Measurements from ENCODE around the gene ASXL2. TPM values are rescaled to one million over a fixed set of nuclear protein-coding genes. Genes with fewer than 3 reads are reported as not detected.

Gene ASXL2
- total RNA-seq, 1 donor from 2014 or later, result 41.2 TPM

DNA sequence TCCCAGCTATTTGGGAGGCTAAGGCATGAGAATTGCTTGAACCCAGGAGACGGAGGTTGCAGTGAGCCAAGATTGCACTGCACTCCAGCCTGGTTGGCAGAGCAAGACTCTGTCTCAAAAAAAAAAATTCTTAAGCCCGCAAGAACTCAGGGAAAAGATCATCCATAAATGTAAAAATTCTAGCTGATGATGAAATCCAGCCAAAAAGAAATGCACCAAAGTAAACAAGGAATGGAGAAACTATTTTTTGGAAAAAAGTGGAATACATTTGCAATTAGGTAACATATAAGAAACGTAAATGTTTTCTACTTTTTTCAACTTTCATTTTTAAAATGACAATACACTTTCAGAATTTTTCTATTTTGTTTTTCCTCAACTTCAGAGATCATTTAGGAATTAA, 61.3 kb downstream of the ASXL2 start:
- DNase-seq (ENCODE audit: low spot score) (no peak), ATAC-seq (no peak)
- intact Hi-C loops (cut with DNase I), result no loop called here

DNA sequence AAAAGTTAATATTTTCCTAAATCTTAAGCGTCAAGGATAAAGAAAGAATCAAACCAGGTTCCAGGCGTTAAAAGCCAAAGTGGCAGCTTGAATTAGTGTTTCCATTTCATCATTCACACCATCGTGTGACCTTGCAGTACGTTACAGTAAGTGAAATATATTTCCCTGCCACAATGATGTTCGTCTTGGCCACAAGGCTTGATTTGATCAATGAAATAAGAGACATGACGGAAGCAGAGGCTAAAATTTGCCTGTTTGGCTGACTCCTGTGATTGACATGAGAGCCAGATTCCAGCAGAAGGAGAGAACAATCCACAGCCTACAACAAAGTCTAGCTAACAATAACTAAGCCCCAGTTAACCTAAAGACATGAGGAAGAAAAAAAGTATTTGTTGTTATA, 62.0 kb downstream of the ASXL2 start:
- DNase-seq (ENCODE audit: low spot score) (no peak), ATAC-seq (no peak)
- intact Hi-C loops (cut with DNase I), result no loop called here

DNA sequence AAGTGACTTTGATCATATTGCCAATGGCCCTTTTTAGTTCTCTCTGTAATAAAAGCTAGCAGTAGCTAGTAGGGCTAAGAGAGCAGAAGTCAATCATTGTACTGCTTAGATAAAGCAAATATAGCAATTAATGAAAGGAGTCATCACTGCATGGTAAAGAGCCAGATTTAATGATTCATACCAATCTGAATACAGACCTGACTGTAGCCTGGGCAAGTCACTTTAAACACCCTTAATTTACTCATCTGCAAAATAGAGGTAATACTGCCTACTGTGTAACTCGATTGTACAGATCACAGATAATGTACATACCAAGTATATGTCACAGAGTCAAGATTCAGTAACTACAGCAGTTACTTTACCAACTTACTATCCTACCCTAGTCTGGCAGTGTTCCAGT, 63.6 kb downstream of the ASXL2 start:
- ATAC-seq, result no peak
- intact Hi-C loops (cut with DNase I), result no loop called here

DNA sequence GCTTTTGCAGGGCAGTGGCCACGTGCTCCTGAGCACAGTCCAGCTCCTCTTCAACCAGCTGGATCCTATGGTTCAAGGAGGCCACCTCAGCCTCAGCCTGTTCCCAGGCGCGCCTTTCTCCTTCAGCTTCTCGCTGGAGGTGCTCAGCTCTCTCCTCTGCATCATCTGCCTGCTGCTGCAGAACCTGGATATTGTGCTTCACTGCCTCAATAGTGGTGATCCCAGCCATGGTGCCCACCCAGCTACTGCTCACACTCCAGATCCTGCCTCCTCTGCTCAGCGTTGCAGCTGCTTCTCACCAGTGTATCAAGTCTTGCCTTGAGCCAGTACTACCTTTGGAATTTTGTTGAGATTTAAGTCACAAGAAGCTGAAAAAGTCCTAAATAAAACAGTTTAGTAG, 67.9 kb downstream of the ASXL2 start:
- DNase-seq (ENCODE audit: low spot score) (no peak), ATAC-seq (no peak)
- intact Hi-C loops (cut with DNase I), result no loop called here

More for the DNA sequence above, 63.6 kb downstream of the ASXL2 start:
- no peak for DNase-seq (ENCODE audit: low spot score)

DNA sequence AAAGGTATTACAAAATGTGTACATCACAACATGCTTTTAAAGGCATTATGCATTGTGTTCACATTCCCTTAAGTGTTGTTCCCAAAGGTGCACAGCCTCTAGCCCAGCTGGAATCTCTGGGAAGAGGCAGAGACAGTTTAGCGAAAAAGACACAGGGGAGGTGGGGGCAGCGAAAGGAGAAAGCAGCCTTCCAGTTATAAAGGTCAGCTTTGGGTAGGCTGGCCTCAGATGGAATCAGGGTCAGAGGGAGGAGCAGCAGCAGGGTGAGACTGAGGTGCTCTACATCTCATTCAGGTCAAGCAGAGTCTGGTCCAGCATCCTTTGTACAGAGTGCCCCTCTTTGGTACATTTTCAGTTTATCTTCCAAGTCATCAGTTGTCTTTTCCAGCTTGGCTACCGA, 68.6 kb downstream of the ASXL2 start:
- DNase-seq (ENCODE audit: low spot score), result no peak
- intact Hi-C loops (cut with DNase I), result no loop called here
- no peak for ATAC-seq

DNA sequence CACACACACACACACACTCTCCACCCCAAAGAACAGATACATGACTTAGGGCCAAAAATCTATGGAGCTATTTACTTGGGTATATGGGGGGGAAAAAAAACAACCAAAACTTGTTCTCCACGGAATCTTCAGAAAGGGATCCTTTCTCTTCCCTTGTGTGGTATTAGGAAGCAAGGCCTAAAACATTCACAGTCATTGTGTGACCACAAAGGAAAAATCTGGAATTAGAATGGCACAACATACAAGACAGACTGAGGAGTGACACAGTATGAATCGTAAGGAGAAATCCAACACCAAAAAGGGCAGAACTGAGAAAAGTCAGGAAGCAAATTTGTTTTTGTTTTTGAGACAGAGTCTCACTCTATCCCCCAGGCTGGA, 70.3 kb downstream of the ASXL2 start:
- intact Hi-C loops (cut with DNase I), result no loop called here
- DNase-seq (ENCODE audit: low spot score), result no peak
- no peak for ATAC-seq

DNA sequence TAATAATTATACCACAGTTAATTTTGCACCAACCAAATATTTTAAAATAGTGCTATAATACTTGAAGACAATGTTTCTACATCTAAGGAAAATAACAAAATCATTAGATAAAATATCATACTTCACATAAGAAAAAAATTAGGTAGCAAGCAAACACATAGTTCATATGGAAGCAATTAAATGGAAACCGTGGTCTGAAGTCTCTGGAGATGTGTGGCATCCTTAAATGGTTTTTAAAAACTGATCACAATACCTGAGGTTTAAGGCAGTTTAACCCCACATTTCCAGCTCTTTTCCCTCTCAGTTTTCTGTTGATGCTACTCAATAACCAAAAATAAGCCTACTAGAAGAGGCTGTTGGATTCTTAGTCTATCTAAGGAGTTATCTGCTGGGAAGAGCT, 71.3 kb downstream of the ASXL2 start:
- ATAC-seq, result no peak
- intact Hi-C loops (cut with DNase I), result no loop called here
- DNase-seq (ENCODE audit: low spot score), result no peak

DNA sequence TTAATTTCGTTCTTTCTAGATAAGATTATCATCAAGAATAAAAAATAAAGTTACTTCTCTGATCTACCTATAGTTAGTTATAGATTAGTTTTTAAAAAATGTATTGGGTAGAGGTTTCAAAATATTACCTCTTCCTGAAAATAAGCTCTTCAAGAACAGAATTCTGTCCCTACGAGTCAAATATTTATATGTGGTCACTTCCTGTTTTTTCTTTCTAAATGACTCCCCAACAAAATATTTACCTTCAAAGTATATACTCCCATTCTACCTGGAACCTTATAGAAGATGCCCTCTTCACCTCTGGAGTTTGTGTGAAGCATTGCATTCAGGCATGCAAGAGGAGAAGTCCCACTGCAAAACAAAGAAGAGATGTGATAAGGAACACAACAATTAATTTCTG, 72.3 kb downstream of the ASXL2 start:
- DNase-seq (ENCODE audit: low spot score), result no peak
- ATAC-seq, result no peak
- intact Hi-C loops (cut with DNase I), result no loop called here

DNA sequence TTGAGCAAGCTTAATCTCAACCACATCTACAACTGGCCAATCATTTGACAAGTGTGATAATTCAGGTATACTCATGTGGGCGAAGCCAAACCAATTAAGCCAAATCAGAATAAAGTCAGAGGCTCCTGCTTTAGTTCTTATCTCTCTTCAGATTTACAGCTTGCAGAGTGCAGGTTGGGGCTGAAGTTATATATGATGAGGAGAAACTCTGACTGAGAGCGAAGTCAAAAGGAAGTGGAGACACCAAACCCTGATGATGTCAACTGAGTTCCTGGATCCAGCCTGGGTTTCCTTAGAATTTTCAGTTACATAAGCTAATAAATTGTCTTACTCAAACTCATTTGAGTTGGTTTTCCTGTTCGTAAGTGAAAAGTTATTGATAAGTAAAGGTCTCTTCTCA, 73.9 kb downstream of the ASXL2 start:
- ATAC-seq, result no peak
- no peak for DNase-seq (ENCODE audit: low spot score)
- intact Hi-C loops (cut with DNase I), result no loop called here

DNA sequence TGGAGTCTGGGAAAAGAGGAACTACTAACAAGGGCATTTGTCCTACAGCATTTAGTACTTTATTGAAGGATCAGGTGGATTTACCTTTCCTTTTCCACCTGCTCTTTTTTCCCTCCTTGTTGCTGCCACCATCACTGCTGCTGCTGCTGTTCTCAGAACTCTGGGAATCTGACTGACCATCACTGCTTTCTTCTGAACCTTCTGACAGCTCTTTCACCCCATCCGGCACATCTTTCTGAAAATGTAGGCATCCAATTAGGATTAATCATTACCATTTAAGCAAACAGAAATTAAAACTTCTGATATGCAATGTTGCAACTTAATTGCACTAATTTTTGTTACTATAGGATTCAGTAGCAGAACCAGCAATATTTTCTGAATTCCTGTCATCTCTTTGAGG, 79.0 kb downstream of the ASXL2 start:
- intact Hi-C loops (cut with DNase I), result no loop called here
- DNase-seq (ENCODE audit: low spot score) (no peak), ATAC-seq (no peak)

DNA sequence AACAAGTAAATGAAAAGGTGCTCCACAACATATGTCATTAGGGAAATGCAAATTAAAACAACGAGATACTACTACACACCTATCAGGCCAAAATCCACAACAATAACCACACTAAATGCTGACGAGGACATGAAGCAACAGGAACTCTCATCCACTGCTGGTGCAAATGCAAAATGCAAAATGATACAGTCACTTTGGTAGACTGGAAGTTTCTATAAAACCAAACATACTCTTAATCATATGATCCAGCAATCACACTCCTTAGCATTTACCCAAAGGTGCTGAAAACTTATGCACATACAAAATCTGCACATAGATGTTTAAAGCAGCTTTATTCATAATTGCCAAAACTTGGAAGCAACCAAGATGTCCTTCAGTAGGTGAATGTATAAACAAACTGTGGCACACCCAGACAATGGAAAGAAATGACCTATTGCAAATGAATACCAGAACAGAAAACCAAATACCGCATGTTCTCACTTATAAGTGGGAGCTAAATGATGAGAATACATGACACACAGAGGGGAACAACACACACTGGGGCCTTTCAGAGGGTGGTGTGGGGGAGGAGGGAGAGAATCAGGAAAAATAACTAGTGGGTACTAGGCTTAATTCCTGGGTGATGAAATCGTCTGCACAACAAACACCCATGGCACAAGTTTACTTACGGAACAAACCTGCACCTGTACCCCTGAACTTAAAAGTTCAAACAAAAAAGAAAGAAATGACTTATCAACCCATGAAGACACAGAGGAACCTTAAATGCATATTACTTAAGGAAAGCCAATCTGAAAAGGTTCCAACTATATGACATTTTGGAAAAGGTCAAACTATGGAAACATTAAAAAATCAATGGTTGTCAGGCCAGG, 80.4 kb downstream of the ASXL2 start:
- no peak for ATAC-seq
- intact Hi-C loops (cut with DNase I), result no loop called here
- DNase-seq (ENCODE audit: low spot score), result no peak

DNA sequence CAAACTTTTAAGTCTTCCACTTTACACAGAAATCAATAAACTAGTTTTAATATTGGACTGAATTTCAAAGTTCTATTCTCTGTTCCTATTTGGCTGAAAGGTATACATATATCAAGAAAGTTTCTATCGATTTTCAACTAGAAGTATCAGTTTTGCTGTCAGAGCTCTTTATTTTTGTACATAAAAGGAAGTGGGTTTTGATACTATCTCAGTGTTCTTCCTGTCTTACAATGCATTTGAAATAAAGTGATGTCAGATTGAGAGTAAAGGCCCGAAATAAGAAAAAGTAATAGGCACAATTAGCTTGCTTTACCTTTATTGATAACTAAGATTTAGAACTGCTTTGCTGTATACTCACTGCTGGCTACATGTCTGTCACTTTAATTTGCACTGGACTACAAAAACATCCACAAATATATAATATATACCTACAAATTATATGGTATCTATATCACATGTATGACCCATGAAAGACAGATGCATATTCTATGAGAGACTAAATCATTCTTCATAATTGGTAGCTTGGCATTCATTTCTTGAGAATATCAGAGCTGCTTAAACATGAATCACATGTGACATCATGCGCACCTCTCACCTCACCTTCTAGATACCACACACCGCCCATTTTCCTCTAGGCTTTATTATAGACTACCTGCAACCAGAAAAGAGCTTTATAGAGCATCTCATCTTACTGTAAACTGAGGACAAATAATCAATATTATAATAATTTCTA, 83.6 kb downstream of the ASXL2 start:
- no peak for DNase-seq (ENCODE audit: low spot score)
- ATAC-seq, result no peak

DNA sequence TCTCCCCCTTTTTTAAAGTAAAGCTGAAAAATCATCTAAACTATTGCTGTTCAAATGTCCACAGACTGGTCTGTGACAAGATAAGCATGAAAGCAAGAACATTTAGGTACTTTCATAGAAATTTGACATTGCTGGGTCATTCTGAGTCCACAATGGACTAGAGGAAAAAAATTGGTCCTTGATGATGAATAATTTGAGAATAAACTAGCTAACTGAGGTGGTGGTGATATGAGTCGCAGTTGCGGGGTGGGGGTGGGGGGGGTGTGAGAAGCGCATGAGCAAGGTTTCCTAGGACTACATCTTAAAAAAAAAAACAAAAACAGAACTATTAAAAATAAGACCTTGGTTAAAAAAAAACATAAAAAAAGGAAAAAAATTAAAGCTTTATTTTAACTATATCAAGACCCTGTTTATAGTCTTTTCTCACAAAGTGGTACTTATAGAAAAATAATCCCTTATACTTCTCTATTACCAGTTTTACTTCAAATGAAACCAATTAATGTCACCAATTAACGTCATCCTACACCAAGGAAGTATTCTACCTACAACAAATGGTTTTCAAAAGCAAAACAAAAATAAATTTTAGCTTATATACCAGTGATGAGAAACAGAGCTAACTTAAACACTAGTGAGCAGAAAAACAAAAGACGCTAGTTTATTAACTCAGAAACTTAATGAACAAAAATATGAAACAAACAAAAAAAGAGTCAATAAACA, 88.1 kb downstream of the ASXL2 start:
- intact Hi-C loops (cut with DNase I), result no loop called here
- no peak for DNase-seq (ENCODE audit: low spot score)
- no peak for ATAC-seq

More for the DNA sequence above, 83.6 kb downstream of the ASXL2 start:
- intact Hi-C loops (cut with DNase I), result no loop called here

DNA sequence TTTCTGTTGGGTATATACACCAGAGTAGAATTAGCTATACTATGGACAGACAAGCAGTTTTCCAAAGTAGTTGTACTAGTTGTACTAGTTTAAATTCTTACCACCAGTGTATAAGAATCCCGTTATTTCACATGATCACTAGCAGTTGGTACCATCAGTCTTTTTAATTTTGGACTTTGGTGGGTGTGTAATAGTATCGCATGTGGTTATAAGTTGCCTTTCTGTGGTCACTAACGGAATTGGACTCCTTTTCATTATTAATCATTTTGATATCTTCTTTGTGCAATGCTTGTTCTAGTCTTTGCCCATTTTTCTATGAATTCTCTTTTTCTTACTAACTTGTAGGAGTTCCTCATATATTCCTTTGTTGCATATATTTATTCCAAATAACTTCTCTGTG, 89.8 kb downstream of the ASXL2 start:
- no peak for ATAC-seq
- no peak for DNase-seq (ENCODE audit: low spot score)
- intact Hi-C loops (cut with DNase I), result no loop called here

DNA sequence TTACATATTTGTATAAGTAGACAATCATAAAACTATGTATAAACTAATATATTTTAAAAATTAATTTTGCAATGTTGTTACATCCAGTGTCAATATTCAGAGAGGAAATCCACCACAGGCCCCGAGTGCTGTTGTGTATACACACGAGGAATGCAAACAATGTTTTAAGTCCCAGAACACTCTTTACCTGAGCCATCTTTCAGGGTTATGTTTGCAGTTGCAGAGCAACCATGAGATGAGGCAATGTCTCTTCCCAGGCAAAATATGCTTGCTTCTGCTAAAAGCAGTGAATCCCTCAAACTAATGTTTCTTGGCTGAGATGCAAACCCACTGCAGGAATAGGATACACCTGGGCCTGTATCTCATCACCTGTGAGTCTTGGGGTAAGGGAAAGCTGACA, 91.3 kb downstream of the ASXL2 start:
- ATAC-seq (no peak), DNase-seq (ENCODE audit: low spot score) (no peak)
- intact Hi-C loops (cut with DNase I), result no loop called here

DNA sequence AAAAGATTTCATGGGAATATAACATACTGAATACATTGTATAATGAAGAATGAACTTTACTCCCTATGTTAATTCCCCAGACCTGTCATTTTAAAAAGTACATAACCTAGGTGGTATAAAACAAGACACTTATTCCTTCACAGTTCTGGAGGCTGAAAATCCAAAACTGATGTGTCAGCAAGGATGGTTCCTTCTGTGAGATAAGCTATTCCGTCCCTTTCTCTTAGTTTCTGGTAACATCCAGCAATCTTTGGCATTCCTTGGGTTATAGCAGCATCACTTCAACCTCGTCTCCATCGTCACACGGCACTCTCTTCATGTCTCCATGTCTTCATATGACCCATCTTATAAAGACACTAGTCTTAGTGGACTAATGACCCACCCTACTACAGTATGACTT, 93.9 kb downstream of the ASXL2 start:
- DNase-seq (ENCODE audit: low spot score) (no peak), ATAC-seq (no peak)
- intact Hi-C loops (cut with DNase I), result no loop called here

DNA sequence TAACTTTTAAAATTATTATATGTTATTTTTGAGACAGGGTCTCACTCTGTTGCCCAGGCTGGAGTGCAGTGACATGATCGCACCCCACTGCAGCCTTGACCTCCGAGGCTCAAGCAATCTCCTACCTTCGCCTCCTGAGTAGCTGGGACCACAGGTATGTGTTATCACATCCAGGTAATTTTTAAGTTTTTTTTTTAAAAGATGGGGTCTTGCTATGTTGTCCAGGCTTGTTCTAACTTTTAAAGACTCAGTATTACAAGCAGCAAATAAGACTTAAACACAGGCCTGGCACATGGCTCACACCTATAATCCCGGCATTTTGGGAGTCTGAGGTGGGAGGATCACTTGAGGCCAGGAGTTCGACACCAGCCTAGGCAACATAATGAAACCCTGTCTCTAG, 101.2 kb downstream of the ASXL2 start:
- ATAC-seq (no peak), DNase-seq (ENCODE audit: low spot score) (no peak)
- intact Hi-C loops (cut with DNase I), result no loop called here

DNA sequence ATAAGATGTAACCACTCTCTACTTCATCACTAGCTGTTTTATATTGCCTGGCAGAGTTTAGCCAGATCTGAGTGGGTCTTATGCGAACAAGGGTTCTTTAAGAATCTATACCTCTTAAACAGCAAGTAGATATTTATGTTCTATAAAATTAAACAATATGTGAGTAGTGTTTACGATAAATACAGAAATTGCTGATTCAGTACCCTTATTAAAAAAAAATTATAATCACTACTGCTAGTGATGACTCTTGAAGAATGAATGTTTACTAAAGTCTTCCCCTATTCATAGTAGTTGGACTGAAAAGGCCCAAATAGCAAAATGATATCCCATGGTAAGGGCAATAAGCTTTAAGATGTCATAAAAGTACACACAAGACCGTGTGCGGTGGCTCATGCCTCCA, 106.2 kb downstream of the ASXL2 start:
- no peak for ATAC-seq
- no peak for DNase-seq (ENCODE audit: low spot score)
- intact Hi-C loops (cut with DNase I), result no loop called here

DNA sequence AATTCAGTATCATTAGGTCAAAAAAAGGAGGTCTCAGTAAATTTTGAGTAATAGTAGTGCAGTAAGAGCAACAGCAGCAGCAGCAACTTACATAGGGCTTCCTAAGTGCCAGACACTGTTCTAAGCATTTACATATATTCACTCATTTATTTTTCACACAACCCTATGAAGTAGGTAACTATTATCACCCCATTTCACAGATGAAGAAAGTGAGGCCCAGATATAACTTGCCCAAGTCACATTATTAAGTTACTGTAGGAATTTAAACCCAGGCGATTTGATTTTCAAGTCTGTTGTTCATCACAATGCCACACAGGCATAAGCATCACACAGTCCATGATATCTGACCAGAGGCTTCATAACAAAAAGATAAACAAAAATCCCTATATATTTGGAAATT, 114.7 kb downstream of the ASXL2 start:
- intact Hi-C loops (cut with DNase I), result no loop called here
- DNase-seq (ENCODE audit: low spot score), result no peak
- no peak for ATAC-seq

DNA sequence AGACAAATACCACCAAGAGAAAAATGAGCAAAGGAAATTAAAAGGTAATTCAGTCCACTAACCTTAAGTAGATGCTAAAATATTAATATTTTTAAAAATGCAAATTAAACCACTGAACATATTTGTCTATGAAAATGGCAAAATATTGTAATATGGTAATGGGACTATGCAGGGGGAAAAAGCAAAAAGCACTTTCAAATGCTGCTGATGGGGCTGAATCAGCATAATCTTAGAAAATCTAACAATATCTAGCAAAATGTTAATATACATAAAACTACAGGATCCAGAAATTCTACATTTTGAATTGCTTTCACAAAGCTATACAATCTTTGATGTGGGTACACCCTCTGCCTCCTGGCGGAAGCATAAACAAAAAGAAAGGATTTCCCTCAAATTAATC, 118.0 kb downstream of the ASXL2 start:
- ATAC-seq (no peak), DNase-seq (ENCODE audit: low spot score) (no peak)
- intact Hi-C loops (cut with DNase I), result no loop called here
